GM10847 (cell line): Measurements from ENCODE around the gene TAF11L5.
"Not testable (repeated sequence)": the region's sequence is repeated elsewhere in the genome, so short reads cannot be mapped to it uniquely, and the experiment has no call there.

ENCODE experiments used
- POLR2A ChIP-seq: IDR thresholded peaks from 2 replicates; pipeline ENCODE4 v1.6.1; 2011; ENCODE audit not compliant: insufficient read length; ENCODE audit errors: extremely low read depth

TAF11L5 gene

GRCh38 chr5:17524935-17525334, at the start of gene TAF11L5:
TSS of gene TAF11L5 (plus strand) at chr5:17525235.
- TF ChIP-seq POLR2A = not testable (repeated sequence)

DNA sequence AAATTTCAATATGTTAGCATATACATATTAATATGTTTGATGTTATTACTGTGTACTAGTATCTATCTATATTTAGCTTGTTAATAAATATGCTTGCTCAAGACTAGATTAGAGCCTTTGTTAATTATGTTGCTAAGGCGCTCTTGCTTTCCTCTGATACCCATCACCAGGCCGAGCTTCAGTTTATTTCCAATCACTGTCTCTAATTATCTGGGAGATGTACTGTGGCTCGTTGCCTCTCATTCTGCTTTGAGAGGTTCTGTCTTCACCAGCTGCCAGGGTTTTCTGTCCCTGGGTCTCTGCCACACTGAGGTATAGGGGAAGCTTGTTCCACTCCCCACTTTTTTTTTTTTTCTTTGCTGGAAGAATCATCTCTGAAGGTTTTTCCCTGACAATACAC, 48.0 kb upstream of the TAF11L5 start:
- no peak for TF ChIP-seq POLR2A

DNA sequence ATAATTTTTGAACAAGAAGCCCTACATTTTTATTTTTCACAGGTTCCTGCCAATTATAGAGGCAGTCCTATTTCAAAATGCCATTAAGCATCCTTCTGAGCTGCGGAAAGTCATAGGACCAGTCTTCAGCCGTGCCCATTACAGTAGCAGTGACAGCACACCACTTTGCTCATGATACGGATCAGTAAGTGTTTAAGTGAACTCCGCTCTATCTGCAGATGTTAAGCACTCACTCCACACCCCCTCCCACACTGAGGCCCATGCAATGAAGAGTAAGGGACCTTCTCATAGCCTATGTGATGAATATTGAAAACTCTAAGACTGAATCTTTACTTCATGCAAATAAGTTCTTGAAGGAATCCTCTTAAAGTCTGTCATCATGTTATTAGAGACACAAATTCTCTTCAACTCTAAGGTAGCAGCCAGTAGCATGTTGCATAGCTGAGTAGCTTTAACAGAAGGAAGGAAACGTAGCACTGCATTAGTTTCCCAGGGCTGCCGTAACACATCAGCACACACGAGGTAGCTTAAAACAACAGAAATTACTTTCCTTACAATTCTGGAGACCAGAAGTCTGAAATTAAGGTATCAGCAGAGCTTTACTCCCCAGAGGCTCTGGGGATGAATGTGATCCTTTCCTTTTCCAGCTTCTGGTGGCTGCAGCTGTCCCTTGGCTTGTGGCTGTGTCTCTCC, 47.3 kb upstream of the TAF11L5 start:
- no peak for TF ChIP-seq POLR2A

DNA sequence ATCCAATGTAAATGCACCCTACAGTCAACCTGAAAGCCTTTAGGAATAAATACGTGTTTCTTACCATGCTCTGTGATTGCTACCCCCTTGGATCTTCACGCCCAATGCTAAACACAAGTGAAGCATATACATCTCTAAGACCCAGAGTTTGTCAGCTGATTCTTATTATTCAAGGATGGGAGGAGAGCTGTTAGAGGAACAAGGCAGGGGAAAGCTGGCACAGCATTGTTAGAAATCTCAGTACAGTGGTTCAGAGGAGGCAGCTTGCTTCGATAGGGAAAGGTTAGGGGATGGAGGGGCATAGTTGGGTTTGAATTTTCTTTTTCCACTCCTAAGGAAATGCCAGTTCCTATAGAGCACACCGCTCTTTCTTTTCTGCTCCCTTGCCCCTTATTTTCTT, 43.7 kb upstream of the TAF11L5 start:
- no peak for TF ChIP-seq POLR2A

GRCh38 chr5:17482790-17483189, 42.2 kb upstream of the TAF11L5 start:
- no peak for TF ChIP-seq POLR2A

- no peak for TF ChIP-seq POLR2A
Measured at GRCh38 chr5:17487174-17487512, 37.9 kb upstream of the TAF11L5 start.

- no peak for TF ChIP-seq POLR2A
Measured at GRCh38 chr5:17492770-17493169, 32.3 kb upstream of the TAF11L5 start.

DNA sequence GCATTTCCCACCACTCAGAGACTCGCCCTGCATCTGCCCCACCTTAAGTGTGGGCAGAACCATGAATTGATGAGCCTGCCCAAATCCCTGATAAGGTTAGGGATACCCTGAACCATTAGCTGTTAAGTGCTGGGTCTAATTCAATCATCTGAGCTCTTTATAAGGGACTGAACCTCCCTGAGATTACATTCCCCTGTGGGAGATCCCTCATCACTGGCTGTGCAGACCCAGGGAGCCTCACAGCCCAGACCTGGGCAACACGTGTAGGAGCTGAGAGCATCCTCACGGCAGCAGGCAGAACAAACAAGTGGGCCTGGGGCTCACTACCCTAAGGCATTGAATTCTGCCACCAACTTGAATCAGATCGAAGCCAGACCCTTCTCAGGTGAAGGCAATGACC, 27.6 kb upstream of the TAF11L5 start:
- no peak for TF ChIP-seq POLR2A

DNA sequence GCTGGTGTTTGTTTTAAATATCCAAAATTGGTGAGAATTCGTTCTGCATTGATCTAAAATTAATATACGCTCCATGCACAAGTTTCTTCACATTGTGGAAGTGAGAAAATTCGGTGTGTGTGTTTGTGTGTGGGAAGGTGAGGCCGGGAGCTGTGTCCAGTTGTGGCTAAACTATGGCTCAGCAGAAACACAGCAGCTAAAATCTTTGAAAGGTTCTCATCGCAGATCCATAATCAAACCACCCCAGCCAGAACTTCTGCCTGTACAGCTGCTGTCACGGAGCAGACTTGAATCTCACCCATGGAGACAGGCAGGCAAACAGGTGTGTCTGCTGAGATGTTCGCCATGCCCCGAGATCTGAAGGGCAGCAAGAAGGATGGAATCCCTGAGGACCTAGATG, 27.1 kb upstream of the TAF11L5 start, which contains the start of gene TAF11L2:
TAF11L2 (plus strand) TSS at position 301 of the 400 bp plus-strand sequence.
- TF ChIP-seq POLR2A = not testable (repeated sequence)

DNA sequence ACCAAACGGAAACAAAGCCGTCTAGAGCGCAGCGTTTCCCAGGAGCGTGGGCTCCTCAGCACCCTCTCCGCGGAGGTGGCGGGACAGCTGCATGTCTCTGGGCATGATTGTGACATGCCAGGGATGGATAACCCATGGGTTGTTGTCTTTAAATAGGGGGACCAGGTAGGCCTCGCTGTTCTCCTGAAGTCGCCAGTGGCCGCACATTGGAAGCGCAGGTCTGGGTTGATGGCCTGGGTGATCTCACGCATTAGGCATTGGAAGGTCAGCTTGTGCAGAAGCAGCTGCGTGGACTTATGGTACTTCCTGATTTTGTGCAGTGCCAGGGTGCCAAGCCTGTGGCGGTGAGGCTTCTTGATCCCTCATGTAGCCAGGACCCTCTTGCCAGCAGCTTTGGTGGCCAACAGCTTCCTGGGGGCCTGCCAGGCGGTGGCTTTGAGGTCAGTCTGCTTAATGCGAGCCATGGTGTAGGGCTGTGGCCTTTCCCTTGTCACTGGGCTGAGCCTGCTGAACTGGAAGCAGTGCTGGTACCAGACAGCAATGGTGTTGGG, 13.2 kb upstream of the TAF11L5 start:
- TF ChIP-seq POLR2A = no peak

- not testable (repeated sequence) for TF ChIP-seq POLR2A
Measured at GRCh38 chr5:17518067-17518466, 7.0 kb upstream of the TAF11L5 start, which contains the start of gene TAF11L3. TSS of gene TAF11L3 (plus strand) at chr5:17518367.

DNA sequence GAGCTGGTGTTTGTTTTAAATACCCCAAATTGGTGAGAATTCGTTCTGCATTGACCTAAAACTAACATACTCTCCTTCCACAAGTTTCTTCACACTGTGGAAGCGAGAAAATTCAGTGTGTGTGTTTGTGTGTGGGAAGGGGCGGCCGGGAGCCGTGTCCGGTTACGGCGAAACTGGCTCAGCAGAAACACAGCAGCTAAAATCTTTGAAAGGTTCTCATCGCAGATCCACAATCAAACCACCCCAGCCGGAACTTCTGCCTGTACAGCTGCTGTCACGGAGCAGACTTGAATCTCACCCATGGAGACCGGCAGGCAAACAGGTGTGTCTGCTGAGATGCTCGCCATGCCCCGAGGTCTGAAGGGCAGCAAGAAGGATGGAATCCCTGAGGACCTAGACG, 3.5 kb upstream of the TAF11L5 start, which contains the start of gene TAF11L4:
TAF11L4 (plus strand) TSS at position 301 of the 400 bp plus-strand sequence.
- not testable (repeated sequence) for TF ChIP-seq POLR2A

- not testable (repeated sequence) for TF ChIP-seq POLR2A
Measured at GRCh38 chr5:17528369-17528768, 3.3 kb downstream of the TAF11L5 start, which contains the start of gene TAF11L6. TSS of gene TAF11L6 (plus strand) at chr5:17528669.
